ENCODE results near the gene KRT77.

The KRT77 gene

DNA sequence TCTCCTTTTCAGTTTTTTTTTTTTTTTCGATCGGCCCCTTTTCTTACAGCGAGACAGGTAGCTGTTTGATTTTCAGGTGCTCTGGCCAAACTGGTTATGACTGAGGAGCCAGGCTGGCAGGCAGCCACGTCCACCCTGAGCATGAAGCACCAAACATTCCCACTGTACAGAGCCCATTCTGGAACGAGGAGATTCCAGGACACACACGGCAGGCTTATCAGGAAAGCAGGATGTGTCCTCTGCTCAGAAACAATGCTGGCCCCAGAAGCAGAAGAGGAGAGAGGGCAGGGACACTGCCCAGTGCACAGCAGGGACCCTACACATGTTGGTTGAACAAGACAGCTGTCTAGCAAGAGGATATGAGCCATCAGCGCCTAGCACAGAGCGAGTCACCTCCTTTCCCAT is 47.6 kb downstream of the KRT77 start:
- no peak for DNase-seq (ENCODE audit: low read depth in 2 of 2)

DNA sequence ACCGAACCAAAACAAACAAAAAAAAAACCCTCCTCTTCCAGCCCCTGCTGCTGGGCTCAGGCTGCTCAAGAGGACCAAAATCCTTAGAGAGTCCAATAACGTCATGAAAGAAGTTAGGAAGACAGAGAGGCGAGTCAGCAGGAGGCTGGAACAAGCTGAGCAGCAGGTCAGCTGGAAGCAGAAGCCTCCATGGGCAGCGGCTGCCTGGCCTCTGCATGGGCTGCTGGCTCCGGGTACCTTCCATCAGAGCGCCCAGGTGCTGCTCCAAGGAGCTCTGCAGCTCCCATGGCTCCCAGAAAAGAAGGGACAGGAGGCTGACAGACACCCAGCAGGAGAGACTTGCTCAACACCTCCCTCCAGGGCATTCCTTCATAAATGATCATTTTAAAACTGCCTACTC is 48.1 kb downstream of the KRT77 start:
- DNase-seq (ENCODE audit: low read depth in 2 of 2): no peak

DNA sequence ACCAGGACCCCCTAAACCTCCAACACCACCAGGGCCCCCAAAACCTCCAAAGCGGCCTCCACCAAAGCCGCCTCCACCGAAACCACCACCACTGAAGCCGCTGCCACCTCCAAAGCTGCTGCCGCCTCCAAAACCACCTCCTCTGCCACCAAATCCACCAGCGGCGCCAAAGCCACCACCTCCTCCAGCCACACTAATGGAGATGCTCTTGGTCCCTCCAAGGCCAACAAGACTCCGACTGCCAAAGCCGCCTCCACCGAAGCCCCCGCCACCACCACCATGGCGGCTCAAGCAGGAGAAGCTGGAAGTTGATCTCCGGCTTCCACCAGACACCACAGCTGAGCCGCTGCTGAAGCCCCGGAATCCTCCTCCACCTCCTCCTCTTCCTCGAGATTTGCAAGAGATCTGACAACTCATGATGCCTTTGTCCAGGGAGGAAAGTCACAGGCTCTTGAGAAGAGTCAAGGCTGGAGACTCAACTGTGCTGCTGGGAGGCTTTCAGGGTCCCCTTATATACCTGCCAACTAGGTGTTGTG is 51.5 kb downstream of the KRT77 start, which contains the start of gene KRT2:
TSS of gene KRT2 (minus strand) at position 486 of the 536 bp plus-strand sequence. CDS start at position 417, 69 bp downstream.
- DNase-seq (ENCODE audit: low read depth in 2 of 2): no peak

DNA sequence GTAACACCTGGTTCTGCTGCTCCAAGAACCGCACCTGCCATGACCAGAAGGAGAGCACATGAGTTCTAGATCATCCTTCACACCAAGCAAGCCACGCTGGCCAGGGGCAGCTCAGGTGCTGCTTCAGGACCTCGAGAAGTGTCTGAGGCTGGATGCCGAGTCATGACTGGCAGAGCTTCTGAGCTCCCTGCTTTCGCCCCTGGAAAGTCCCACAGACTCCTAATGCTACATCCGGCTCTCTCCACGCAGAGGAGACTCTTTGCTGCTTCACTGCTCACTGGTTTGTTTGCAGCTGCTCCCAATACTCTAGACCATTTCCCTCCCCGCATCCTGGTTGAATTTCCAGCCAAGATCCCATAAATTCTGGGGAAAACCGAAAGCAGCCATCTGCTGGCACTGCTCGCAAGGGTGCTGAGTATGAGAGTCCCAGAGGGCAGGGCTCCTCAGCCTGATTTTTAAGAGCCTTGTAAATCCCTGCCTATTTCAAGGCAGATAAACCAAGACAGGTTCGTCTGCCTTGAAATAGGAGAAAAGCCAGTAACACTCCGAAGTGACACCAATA is 52.7 kb downstream of the KRT77 start:
- DNase-seq (ENCODE audit: low read depth in 2 of 2): no peak

DNA sequence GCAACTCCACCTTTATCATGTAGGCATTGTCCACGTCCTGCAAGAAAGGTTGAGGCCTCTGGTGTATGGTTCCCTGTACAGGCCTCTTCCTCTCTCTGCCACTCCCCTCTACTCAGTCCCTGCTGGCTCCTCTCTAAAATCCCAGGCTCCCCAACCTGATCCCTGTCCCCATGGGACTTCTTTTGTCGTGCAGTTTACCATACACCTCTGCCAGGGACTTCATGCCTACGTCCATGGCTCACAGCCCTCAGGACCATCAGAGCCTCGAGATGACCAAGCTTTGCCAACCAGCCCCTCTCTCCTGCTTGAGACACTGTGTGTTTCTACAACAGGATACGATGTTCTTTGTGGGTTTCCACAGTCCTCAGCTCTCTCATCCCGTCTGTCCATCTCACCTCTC is 54.3 kb downstream of the KRT77 start:
- DNase-seq (ENCODE audit: low read depth in 2 of 2): no peak

DNA sequence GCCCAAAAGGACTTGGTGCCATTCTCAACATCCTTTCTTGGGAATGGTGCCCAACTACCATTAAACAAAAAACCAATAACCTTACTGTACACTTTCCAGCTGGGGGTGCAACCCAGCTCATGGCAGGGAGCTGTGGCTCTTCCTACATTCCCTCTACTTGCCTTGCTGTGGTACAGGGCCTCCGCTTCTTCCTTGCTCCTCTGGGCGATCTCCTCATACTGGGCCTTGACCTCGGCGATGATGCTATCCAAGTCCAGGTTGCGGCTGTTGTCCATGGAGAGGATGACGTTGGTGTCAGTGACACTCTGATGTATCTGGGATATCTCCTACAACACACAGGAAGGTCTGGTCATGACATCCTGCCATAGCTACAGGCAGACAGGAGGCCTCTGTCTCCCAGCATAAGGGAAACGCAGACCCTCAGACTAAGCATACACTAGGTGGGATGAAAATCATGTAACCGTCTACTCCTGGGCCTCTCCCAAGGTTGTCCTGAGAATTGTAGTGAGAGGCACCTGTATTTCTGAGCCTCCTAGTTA is 55.2 kb downstream of the KRT77 start:
- DNase-seq (ENCODE audit: low read depth in 2 of 2): no peak

DNA sequence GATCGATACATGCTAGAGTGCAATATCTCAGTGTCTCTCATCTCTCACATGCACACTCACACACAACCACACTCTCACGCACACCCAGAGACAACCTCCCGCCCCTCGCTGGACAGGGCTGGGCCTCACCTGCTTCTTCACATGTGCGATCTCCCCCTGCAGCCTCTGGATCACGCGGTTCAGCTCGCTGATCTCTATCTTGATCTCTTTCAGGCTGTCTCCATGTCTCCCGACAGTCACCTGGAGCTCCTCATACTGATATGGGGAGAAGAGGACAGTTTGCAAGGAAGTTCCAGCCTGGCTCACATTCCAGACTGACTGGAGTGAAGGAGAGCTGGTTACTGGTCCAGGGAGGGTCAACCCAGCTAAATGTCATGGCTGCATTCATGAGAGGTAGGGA is 55.7 kb downstream of the KRT77 start:
- no peak for DNase-seq (ENCODE audit: low read depth in 2 of 2)

DNA sequence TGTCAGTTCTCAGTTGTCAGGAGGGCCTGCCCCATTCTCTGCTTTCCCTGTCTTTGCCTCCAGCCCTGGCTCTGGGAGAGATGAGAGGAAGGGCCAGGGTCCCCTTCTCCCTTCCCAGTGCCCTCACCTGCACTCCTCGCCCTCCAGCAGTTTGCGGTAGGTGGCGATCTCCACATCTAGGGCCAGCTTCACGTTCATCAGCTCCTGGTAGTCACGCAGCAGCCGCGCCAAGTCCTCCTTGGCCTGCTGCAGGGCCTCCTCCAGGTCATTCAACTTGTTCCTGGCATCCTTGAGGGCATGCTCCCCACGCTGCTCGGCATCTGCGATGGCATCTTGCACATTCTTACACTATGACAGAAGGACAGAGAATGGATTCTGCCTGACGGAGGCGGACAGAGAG is 56.7 kb downstream of the KRT77 start:
- no peak for DNase-seq (ENCODE audit: low read depth in 2 of 2)

DNA sequence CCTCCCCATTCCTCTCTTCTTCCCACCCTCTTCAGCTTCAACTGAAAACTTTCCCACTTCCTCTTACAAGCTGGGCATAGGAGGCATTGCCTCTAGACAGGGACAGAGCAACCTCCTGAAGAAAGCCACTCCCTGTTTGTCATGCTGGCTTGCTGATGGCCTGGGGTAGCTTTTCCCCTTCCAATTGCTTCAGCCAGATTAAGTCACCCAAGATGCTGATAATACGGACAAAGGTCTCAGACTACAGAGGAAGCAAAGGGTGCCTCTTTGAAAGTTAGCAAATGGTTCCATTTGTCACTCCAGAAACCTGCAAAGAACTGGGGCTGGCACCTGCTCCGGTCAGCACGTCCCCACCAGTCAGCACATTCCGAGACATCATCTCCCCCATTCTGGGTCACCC is 57.3 kb downstream of the KRT77 start:
- DNase-seq (ENCODE audit: low read depth in 2 of 2): no peak

DNA sequence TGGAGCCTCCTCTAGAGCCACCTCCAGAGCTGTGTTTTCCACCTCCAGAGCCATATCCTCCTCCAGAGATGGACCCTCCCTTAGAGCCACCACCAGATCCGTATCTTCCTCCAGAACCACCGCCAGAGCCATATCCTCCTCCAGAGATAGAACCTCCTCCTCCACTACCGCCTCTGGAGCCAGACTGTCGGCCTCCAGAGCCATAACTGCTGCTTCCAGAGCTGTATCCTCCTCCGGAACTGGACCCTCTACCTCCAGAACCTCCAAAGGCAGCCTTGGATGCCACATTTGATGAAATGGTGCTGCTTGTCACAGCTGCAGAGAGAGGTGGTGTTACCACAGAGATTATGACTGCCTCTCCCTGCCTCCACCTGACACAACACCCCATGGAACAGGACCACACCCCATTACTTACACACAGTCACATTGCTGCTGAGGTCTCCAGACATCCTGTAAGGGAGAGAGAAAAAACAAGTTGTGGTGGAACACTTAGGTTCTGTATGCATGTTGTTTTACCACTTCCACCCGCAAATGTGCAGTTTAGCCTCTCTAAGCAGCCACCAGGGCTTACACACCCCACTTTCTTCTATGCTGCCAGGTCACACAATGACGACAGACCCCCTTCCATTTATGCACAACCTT is 58.1 kb downstream of the KRT77 start:
- DNase-seq (ENCODE audit: low read depth in 2 of 2): no peak

DNA sequence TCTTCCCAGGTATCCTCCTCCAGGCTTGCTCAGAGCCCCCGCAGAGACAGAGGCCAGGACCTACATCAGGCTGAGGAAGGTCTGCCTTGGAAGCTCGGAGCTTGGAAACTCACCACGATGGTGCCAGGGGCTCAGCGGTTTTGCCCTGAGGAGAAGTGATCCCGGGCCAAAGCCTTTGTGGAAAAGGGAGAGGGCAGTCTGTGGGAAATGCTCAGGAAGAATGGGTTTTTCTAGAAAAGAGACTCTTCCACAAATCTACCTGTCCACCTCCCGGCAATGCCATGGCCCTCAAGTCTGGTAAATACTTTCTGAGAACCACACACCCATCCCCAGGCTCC is 59.3 kb downstream of the KRT77 start:
- no peak for DNase-seq (ENCODE audit: low read depth in 2 of 2)

DNA sequence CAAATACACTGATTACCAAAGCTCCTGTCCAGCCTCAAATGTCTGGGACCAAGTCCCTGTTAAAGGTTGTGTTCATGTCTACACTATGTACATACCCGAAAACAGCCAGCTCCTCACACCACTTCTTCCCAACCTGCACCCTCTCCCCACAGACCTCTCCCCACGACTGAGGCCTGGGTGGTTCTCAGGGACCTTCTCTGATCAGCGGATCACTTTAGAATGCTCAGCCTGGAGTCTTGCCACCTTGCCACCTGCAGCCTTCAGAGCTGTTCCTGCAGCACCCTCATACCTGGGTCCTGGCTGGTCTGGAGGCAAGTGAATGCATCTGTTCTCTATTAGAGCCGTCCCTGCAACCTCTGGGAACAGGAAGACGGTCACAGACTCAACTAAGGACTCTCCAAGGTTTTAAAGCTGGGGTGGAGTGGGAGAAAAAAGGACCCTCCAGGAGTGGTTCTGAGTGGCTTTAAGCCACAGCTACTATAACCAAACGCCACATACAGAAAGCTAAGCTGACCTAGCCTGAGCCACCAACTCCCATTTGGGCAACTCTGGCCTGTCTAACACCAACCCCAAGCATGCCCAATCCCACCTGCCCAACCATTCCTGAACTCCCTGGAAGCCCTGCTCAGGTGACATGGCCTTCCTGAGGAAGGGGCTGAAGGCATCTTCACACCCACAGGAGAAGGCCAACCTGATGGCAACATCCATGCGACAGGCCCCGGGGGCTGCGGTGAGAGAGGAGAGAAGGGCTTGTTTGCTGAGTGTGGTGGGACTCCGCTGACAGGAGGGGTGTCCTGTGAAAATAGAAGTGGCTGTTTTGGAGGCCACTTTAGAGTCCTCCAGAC is 59.9 kb downstream of the KRT77 start:
- DNase-seq (ENCODE audit: low read depth in 2 of 2): no peak

DNA sequence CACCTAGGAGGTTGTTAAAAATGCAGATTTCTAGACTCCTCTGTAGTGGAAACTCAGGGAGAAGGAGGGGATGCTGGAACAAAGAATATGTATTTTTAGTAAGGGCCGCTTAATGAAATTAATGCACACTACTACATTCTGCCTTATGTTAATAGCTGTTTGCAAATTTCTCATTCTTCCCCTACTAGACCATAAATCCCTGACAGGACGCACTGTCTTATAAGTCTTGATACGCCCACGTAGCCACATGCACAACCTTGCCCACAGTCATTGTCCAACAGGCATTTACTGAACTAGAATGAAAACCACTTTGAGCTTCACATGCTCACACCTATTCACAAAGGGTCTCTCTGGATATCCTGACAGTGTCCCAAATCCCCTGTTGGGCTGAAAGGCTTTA is 61.9 kb downstream of the KRT77 start:
- no peak for DNase-seq (ENCODE audit: low read depth in 2 of 2)

Measured in stimulated activated CD4-positive, alpha-beta T cell treated with anti-CD3 and anti-CD28 coated beads, Interleukin-12 subunit alpha, Interleukin-12 subunit beta, amount 100 ng/mL, for 24 hours (primary cell).